ENCODE measurements around the gene SDK1.
"Not testable (repeated sequence)": the region's sequence is repeated elsewhere in the genome, so short reads cannot be mapped to it uniquely, and the experiment has no call there.

The SDK1 gene

DNA sequence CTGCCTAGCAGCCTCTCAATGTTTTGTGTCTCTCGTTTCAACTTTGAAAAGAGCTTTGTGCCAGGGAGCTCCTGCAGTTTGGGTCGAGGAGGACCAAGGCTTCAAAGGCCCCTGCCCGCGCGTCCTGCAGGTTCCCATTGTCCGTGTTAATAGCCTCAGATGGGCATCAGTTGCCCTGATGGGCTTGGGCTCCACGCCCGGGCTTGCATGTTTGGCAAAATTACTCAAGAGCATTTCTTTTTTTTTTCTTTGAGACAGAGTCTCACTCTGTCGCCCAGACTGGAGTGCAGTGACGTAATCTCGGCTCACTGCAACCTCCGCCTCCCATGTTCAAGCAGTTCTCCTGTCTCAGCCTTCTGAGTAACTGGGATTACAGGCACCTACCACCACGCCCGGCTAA is 636.6 kb downstream of the SDK1 start:
- no peak for DNase-seq

GRCh38 chr7:3941706-3942105 is 640.7 kb downstream of the SDK1 start:
- DNase-seq: not testable (repeated sequence)

GRCh38 chr7:3942276-3942675 is 641.2 kb downstream of the SDK1 start:
- DNase-seq: no peak

DNA sequence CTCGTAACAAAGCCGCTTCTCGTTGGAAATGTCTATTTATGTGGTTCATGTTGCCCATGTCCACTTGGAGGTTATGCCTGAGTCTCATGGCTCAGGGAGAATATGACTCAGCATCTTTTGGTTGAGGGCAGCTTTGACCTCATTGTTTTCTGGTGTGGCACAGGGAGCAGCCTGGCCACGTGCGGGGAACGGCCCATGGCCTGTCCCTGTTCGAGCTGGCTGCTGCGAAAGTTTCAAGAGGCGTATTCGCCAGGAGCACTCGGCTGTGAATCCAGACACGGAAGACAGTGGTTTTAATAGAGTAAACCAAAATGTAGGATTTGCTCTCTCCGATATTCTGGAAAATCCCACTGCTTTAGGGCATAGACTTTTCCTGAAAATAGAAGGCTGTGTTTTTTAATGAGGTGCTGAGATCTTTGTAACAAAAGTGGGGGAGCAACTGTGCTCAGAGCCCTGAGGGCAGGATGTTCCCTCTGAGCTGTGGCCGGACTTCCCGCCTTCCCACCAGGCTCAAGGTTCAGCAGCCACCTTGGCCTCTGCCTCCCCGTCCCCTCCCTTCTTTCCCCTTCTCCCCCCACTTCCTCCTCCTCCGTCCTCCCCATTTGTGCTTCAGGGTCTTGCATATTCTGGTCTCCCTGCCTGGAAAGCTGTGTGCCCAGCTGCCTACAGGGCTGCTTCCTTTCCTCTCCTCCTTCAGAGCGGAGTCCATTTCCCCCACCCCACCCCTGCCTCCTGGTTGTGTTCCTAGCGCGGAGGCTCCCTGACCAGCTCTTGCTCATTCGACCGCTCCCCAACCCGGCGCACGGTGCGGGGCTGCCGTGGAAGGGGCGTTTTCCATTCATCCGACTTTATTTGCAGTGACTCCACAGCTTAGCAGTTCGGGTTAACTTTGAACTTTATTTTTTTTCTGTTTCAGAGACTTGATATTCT is 642.0 kb downstream of the SDK1 start:
- DNase-seq: peak; percentile 87

DNA sequence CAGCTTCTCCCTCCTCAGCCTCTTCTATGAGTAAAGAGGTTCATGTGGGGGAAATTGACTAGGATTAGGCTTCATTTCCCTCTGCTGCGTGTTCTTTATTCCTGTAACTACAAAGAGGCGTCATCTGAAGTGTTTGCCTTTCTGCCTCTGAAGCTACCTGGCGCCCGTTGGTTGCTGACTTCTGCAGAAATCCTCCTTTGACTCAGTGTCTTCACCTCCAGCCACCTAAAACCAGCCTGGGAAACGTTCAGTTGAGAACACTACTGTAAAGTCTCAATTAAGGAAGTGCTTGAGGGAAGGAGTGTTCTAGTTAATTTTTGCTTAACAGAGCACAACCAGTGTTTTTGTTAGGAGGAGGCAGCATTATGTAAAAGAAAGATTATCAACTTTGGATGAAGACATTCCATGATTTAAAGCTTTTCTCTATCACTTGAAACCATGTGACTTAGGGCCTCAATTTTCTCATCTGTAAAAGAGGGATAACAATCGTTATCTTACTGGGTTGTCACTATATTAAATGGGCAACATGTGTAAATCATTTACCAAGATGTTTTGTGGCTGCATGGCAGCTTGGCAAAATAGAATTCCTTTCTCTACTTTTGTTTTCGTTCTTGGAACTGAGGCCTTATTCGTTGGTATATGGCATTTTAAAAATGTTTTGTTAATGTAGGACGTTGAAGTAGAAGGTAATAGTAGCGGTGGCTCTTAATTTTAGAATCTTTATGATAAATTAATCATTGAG is 642.9 kb downstream of the SDK1 start:
- peak; percentile 87 for DNase-seq

- no peak for DNase-seq
These were observed 648.2 kb downstream of the SDK1 start for GRCh38 chr7:3949242-3949640.

DNA sequence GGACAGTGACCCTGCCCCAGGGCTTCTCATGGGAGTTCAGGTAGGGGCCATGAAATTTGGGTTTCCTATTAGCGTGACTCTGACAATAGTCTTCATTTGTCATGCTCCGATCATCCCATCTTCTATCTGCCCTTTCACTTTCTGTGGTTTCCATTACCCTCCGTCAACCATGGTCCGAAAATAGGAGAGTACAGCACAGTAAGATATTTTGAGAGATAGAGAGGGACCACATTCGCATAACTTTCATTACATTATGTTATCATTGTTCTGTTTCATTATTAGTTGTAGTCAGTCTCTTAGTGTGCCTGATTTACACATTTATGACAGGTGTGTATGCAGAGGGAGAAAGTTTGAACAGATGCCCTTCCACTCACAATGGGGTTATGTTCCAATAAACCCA is 649.2 kb downstream of the SDK1 start:
- no peak for DNase-seq

DNA sequence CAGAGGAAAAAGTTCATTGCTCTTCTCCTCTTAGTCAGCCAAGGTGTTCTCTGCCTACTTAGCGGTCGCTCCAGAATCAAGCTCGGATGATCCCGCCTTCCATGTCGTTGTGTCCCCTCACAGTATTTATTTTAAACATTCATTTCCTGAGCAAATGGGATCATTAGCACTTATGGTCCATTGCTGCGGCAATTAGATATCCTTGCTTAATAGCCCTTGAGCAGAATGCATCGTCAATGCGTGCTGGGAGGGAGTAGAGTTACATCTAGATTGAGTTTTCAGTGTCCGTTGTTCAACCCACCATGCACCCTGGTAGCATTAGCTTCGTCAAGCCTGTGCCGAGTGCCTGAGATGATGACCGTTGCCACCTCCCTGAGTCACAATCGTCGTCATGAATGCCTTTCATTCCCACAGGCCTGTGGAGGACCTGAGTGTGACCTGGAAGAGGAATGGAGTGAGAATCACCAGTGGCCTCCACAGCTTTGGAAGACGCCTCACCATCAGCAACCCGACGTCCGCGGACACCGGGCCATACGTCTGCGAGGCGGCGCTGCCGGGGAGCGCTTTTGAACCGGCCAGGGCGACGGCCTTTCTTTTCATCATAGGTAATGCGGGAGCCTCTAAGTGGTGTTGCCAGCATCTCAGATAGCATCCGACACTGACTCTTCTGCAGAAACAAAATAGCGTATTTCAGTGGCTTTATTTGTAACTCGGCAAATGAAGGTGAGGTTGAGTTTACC is 650.4 kb downstream of the SDK1 start:
- DNase-seq: no peak

GRCh38 chr7:3953133-3953532 is 652.1 kb downstream of the SDK1 start:
- no peak for DNase-seq

DNA sequence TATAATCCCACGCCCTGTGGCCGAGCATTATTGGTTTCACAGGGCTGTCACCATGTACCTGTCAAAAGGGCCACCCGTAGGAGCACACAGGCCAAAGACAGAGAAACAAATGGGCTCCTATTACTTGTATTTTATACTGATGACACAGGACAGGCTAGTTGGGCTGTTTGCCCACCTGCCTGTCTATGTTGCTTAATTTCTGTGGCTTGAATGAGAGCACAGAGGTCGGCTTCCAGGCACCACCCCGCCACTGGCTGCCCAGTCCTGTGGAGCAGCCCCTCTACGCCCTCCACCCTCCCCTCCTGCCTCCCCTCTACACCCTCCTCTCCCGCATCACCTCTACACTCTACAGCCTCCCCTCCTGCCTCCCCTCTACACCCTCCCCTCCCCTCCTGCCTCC is 652.9 kb downstream of the SDK1 start:
- DNase-seq: no peak

- peak; percentile 34 for DNase-seq
These were observed 654.0 kb downstream of the SDK1 start for GRCh38 chr7:3955026-3955425.

DNA sequence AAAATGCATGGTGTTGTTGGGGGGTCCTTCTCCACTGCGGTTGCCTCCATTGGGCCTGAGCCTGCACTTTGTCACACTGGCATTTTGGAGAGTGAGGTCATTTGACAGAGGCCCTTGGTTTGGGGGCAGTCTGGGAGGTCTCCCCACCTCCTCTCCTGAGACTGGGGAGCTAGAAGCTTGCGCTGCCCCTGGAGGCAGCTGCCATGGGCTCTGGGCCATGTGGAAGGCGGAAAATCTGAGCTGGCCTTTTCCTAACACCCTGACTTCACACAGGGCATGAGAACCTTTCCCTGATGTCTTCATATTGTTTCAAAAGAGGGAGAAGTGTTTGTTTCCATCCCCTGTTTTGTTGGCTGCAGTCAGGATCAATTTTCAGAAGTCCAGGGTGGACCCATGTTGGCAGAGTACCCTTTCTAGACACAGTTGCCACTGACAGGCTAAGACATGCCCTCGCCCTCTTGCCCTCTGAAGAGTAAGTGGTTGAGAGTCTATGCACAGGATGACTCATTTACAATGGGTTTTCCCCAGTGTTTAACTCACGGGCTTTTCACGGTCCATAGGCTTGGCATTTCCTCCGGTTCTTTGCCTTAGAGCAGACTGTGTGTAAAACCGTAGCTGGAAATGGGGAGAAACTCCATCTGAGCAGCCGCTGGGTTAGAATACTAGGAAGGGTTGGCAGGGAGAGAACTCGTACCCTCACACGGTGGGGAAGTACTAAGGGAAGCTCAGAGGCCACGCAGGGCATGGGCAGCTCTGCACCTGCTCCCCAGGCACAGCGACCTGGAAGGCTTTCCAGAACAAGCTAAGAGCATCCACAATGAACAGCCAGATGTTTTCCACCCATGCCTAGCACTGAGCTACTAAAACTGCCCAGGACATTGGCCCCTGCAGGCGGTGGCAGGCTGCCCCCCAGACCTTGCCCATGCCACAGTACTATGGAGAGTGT is 655.0 kb downstream of the SDK1 start:
- DNase-seq: no peak

GRCh38 chr7:3956949-3957348 is 655.9 kb downstream of the SDK1 start:
- DNase-seq: no peak

- no peak for DNase-seq
These were observed 656.5 kb downstream of the SDK1 start for GRCh38 chr7:3957472-3958108.

- no peak for DNase-seq
These were observed 657.0 kb downstream of the SDK1 start for GRCh38 chr7:3958109-3958483.

- no peak for DNase-seq
These were observed 658.3 kb downstream of the SDK1 start for GRCh38 chr7:3959364-3959763.

- DNase-seq: no peak
These were observed 659.2 kb downstream of the SDK1 start for GRCh38 chr7:3960050-3960763.

GRCh38 chr7:3960942-3961341 is 659.9 kb downstream of the SDK1 start:
- DNase-seq: no peak

- no peak for DNase-seq
These were observed 660.9 kb downstream of the SDK1 start for GRCh38 chr7:3961857-3962503.

DNA sequence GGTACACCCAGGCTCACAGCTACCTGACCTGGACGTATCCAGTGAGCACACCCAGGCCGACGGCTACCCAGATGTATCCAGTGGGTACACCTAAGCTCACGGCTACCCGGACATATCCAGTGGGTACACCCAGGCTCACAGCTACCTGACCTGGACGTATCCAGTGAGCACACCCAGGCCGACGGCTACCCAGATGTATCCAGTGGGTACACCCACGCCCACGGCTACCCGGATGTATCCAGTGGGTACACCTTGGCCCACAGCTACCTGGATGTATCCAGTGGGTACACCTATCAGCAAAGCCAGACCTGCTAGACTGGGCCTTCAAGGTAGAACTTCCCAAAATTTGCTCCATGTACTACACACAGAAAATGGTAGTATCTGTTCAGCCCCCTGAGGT is 662.7 kb downstream of the SDK1 start:
- DNase-seq: not testable (repeated sequence)

Measured in NCI-H1092 treated with DMSO at 0.1 percent for 48 hours (cell line).